22Rv1 (cell line): Measurements from ENCODE around the gene NCOA3.
"Not testable (repeated sequence)": the region's sequence is repeated elsewhere in the genome, so short reads cannot be mapped to it uniquely, and the experiment has no call there.

ENCODE experiments used
- H3K27ac ChIP-seq: fragments of 450-650 bp; 2 replicates; pipeline ENCODE4 v1.5.1; 2017
- CTCF ChIP-seq: fragments of 450-650 bp; IDR thresholded peaks from 2 replicates; pipeline ENCODE4 v1.5.1; 2017; ENCODE audit warnings: mild to moderate bottlenecking
- ZFX ChIP-seq: fragments of 450-650 bp; IDR thresholded peaks from 2 replicates; pipeline ENCODE4 v1.6.1; 2017; ENCODE audit warnings: antibody characterized with exemption, borderline replicate concordance

Gene NCOA3

GRCh38 chr20:47499053-47499452 is 2.6 kb upstream of the NCOA3 start:
- H3K27ac ChIP-seq: no peak overlapping the region
- TF ChIP-seq CTCF (no peak), ZFX (no peak)

- not testable (repeated sequence) for H3K27ac ChIP-seq
Observed at GRCh38 chr20:47500082-47500481, 1.6 kb upstream of the NCOA3 start.

- TF ChIP-seq ZFX (no peak), CTCF (no peak)
- H3K27ac ChIP-seq: peak overlapping the region; percentile 72
Observed at GRCh38 chr20:47500554-47500953, 1.1 kb upstream of the NCOA3 start.

- H3K27ac ChIP-seq: peak overlapping the region; percentile 72
- TF ChIP-seq CTCF (no peak), ZFX (no peak)
Observed at GRCh38 chr20:47501116-47501481, 588 bp upstream of the NCOA3 start.

GRCh38 chr20:47502271-47503239 is 868 bp downstream of the NCOA3 start:
- TF ChIP-seq CTCF (no peak), ZFX (no peak)
- H3K27ac ChIP-seq: peak overlapping the region; percentile 72

- H3K27ac ChIP-seq: peak overlapping the region; percentile 72; the same call in 1 of the 2 replicates
- TF ChIP-seq CTCF (no peak), ZFX (no peak)
Observed at GRCh38 chr20:47503685-47504084, 2.0 kb downstream of the NCOA3 start.

GRCh38 chr20:47506335-47506734 is 4.6 kb downstream of the NCOA3 start:
- TF ChIP-seq CTCF (no peak), ZFX (no peak)

More at GRCh38 chr20:47506335-47506734, 4.6 kb downstream of the NCOA3 start:
- H3K27ac ChIP-seq: peak overlapping the region; percentile 40
